Umbilical cord (tissue), 2 donors: ENCODE results near the gene ZDHHC7. TPM values are rescaled to one million over a fixed set of nuclear protein-coding genes. Genes with fewer than 3 reads are reported as not detected.

ENCODE experiments used
- DNase-seq: peaks from one replicate; pipeline ENCODE4 v3.0.0-alpha.2; 2015; ENCODE audit warnings: low spot score
- total RNA-seq: library from RNA; depleted of rRNA; stranded (reverse); fragments of >200 nt; gene quantifications from one replicate; pipeline ENCODE4 v1.2.3, GENCODE V29; 2014; ENCODE audit warnings: low replicate concordance; ENCODE audit not compliant: insufficient read depth

The ZDHHC7 gene
- total RNA-seq, 1 donor from 2014 or later, result 33.9 TPM

DNA sequence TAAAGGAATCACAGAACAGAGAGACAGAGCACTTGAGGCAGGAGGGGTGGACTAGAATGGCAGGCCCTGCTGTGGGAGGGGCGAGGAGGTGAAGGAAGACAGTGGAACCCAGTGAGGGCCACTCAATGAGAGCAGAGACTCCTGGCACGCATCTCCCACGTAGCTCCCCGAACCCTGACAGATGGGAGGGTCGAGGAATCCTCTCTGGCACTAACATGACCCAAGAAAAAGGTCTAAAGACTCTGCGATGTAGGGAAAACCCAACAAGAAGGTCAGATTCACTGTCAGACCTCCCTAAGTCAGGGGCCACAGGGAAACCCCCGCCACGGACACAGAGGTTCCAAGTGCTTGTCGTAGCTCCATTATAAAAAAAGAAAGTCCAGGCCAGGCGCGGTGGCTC lies 15.0 kb downstream of the ZDHHC7 start:
- no peak for DNase-seq

- DNase-seq, result no peak
Measured at GRCh38 chr16:84995663-84996062, 15.7 kb downstream of the ZDHHC7 start.

DNA sequence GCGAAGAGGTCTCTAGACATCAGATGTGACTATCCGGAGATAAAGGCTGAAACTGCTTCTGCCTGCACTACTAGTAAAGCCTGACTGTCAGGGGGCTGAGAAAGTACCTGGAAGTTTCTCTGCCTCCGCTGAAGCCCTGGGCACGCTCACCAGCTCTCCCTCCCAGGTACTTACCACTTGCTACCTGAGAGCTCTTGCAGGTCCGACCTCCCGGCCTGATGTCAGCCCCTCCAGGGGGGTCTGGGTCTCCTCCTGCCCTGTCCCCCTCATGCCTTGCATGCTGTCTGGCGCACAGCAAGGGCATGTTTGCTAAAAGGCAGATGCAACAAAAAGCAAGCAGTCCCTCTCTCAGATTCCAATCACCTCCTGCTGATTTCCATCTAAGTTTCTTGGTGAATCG lies 17.4 kb downstream of the ZDHHC7 start:
- no peak for DNase-seq

GRCh38 chr16:84992717-84993075 lies 18.6 kb downstream of the ZDHHC7 start:
- no peak for DNase-seq

DNA sequence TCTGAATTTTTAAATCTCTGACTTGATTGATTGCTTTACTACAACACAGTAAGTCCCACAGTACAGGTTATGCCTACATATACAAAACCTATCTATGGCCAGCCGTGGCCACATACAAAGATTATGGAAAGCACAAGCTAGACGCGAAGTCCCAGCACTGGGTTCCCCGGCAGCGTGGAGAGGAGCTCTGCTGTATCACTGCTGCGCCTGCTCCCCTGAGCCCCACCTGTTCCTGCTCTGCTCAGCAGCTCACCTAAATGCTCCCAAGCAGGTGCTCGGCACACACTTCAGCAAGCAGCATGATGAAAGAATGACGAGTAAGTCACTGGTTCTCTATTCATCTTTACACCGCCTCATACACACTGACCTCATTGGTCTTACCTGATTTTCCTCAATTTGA lies 20.6 kb downstream of the ZDHHC7 start:
- DNase-seq, result no peak

DNA sequence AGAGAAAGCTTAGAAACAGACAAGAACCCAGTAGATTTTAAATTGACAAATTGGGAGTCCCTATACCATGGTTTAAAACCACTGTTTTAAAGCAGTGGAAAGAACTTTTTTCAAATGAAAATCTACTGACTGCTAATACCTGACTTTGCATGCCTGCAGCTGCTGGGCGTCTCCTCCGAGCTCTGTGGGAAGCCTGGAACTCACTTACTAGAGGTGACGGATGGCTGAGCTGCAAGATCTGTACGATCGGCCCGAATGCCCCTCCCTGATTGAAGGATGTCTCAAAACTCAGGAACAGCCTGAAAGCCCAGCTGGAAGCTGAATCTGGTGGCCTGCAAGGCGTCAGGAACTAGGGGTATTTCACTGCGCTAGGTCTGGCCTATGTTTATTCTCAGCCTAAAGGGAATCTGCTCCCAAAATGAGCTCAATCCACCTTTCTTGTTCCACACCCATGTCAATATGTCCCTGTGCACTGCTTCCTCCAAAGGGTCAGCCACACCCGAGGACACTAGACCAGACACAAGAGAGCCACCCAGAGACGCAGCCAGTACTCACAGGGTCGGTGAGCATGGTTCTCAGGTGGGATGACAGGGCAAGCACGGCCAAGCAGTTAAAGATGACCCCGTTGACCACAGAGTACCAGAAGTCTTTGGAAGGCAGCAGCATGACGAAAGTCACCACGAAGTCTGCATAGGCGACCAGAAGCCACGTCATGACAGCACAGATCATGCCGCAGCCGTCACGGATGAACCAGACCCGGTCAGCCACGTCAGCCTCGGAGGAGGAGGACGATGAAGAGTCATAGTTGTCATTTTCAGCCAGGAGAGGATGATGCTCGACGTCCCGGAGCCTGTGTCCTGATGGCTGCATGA lies 21.4 kb downstream of the ZDHHC7 start:
- DNase-seq, result no peak

DNA sequence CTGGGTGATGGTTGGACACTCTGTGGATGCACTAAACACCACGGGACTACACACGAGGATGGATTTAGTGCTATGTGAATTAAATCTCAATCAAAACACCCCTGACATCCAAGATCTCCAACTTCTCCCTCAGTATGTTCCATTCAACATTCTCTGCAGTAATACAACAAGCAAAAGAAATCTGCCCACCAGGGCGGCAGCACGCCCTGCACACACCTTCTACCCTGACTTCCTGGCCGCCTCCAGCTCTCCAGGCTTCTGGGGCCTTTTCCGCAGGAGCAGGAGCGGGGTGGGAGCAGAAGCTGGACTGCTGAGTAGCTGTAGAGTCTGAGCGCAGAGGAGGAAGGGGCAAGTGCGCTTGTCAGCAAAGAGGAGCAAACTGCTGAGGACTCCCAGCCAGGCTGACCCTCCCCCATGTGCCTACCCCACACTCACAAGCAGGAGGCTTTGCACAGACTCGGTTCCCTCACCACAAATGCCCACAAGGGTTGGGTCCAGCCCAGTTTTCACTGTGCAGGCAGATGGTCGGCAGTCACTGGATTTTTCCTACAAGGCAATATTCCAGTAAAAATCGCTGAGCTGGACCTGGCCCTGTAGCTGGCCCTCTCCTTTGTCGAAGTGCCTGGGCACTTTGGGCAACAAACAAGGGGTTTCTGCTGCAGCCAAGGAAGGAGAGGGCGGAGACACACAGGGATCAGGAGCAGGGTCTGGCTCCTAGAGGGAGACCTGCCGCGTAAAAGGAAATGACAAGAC lies 22.8 kb downstream of the ZDHHC7 start:
- DNase-seq, result no peak

- DNase-seq, result no peak
Measured at GRCh38 chr16:84986879-84987278, 24.5 kb downstream of the ZDHHC7 start.

DNA sequence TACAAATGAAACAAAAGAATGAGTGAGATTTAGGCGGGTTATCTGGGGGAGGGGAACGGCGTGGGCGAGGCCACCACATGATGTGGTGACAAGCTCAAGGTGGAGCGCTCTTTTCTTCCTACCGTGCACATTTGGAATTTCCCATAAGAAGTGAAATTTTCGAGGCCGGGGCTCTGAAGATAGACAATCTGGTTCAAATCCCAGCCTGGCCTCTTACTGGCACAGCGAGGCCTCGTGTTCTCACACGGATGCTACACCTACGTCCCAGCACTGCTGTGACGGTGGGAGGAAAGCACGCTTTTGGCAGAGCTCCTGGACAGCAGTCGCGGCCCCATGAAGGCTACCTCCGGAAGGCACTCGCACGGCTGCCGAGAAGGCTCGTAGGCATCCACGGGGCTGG lies 25.2 kb downstream of the ZDHHC7 start:
- no peak for DNase-seq

DNA sequence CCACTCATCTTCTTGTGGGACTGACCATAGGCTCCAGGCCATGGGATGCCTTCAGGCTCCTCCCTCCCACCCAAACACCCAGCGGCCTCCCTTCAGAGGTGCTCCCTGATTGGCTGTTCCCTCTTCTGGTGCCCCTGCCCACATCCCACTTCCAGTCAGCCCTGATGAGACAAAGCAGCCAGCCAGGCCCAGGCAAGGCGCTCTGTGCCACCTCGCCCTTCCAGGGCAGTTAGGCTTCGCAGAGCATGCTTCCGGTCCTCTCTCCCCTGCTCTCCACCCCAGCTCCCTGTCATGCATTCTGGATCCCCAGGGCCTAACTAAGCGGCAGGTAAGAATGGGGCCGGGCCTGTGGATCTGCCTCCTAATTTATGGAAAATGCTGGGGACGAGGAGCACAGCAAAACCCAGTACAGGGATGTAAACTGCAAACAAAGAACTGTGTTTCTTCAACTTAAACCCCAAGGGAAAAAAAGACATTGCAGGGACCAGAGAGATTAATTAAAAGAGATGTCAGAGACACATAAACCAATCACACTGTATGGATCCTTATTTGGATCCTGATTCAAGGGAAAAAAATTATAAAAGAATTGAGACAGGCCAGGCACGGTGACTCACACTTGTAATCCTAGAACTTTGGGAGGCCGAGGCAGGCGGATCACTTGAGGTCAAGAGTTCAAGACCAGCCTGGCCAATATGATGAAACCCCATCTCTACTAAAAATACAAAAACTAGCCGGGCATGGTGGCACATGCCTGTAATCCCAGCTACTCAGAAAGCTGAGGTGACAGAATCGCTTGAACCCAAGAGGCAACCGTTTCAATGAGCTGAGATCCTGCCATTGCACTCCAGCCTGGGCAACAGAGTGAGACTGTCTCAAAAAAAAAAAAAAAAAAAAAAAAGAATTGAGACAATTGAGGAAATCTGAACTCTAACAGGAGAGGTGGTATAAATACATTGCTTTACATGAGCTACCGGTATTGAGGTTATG lies 26.0 kb downstream of the ZDHHC7 start:
- DNase-seq, result peak; percentile 59

- no peak for DNase-seq
Measured at GRCh38 chr16:84982434-84982833, 28.9 kb downstream of the ZDHHC7 start.

DNA sequence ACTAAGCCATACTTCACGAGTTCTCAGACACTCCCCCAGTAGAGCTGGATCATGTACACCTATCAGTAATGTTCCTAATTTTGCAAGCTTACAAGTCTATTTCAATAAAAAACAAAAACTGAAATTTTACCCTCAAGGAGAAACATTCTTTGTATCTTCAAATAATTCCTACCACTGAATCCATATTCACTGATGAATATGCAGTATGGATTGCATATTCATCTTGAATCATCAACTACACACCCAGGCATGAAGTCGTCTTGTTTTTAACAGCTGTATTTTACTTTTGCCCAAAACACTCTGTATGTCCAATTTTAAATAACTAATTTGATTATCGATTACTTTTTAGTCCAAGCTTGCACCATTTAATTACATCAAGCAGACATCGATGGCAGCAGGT lies 31.8 kb downstream of the ZDHHC7 start:
- DNase-seq, result no peak

- peak; percentile 55 for DNase-seq
Measured at GRCh38 chr16:84976644-84977400, 34.5 kb downstream of the ZDHHC7 start.

DNA sequence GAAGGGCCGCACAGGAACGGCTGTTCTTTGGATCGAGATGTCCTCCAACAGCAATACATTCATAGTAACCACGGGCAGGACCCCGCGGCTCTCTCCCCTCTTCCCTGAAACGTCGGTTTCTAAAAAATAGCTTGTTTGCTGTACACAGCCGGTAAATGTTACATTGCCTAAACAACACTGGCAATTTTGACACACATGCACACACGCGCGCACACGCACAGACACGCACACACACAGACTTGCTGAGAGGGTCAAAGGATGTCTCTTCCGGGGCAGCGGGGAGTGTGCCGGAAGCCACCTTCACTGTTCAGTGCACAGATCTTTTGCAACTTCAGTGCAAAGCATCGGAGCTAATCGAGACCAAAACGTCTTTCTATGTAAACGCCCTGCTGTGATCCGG lies 35.8 kb downstream of the ZDHHC7 start:
- DNase-seq, result no peak

- DNase-seq, result no peak
Measured at GRCh38 chr16:84975066-84975465, 36.3 kb downstream of the ZDHHC7 start.

DNA sequence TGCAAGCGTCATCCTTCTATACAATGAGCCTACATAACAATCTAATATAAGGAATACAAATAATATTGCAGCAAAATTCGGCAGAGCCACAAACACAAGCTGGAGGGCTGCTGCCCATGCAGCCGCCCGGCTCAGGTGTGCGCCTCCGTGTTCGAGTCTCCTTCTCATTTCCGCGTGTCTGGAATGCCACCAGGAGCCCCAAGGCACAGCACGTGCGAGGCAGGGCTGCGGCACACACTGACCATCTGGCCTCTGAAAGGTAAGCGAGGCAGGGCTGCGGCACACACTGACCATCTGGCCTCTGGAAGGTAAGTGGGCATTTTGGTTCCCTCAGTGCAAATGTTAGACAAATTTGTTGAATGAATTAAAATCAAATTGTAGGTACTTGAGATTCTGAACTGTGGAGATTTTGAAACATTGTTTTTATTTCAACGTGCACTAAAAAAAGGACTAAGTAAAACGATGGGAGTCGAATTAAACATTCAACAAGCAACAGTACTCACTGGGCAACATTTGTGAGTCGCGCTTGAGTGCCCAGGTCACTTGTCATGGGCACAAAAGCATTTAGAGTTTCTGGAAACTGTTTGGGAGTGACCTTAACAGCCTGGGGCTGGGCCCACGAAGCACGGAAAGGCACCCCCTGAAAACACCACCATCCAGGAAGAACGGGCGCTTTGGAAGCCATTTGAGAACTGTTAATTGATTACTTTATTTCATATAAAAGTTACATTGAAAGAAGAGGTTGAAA lies 37.4 kb downstream of the ZDHHC7 start:
- no peak for DNase-seq

- no peak for DNase-seq
Measured at GRCh38 chr16:84973236-84973635, 38.1 kb downstream of the ZDHHC7 start.

- peak; percentile 83 for DNase-seq
Measured at GRCh38 chr16:84970447-84971127, 40.7 kb downstream of the ZDHHC7 start.

DNA sequence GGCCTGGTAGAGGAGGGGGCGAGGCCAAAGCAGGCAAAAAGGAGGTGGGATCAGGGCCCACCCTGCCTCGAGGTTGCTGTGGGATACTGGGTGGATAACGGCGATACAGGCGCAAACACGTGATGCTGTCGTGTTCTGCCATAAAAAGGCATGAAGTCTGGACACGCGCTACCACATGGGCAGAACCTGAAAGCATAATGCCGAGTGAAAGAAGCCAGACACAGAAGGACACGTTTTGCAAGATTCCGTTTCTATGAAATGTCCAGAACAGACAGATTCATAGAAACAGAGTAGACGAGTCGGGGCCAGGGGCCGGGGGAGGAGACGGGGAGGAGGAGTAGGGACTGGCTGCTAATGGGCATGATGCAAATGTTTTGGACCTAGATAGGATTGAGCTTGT lies 43.5 kb downstream of the ZDHHC7 start:
- DNase-seq, result peak; percentile 100
